ENCODE measurements around the gene SLC10A1.

GRCh38 chr14:69811227-69811867, 14.3 kb upstream of the SLC10A1 start:
- TF ChIP-seq POLR2A (IDR thresholded peaks at IDR 0.05) (no peak), CTCF (IDR thresholded peaks at IDR 0.05) (no peak), POLR2AphosphoS5 (IDR thresholded peaks at IDR 0.05) (no peak)

Measured in prostate gland (tissue), 2 donors.